ENCODE data around the gene HIP1R. TPM values are rescaled to one million over a fixed set of nuclear protein-coding genes. Genes with fewer than 3 reads are reported as not detected.

HIP1R gene
- total and polyA plus RNA-seq, 2 of the 13 experiments (the other 11 are each of a cell fraction or from before 2014, with no cell fraction given): 18.4 to 25.5 TPM

GRCh38 chr12:122866379-122866778, 31.1 kb downstream of the HIP1R start (continued):
- no peak for TF ChIP-seq LBX2 (CRISPR knock-in tag; IDR thresholded peaks at IDR 0.05; ENCODE audit: borderline replicate concordance)
- no peak for TF ChIP-seq NFAT5 (CRISPR knock-in tag; IDR thresholded peaks at IDR 0.05)
- TF ChIP-seq ZNF792 (CRISPR knock-in tag; IDR thresholded peaks at IDR 0.05): no peak
- TF ChIP-seq CEBPB (IDR thresholded peaks at IDR 0.05; ENCODE audit: borderline replicate concordance, low read depth, low read length): peak; percentile 86
- no peak for TF ChIP-seq MATR3 (CRISPR knock-in tag; IDR thresholded peaks at IDR 0.05)
- no peak for TF ChIP-seq KDM5B (CRISPR knock-in tag; IDR thresholded peaks at IDR 0.05; ENCODE audit: borderline replicate concordance)
- no peak for TF ChIP-seq BRF2 (CRISPR knock-in tag; IDR thresholded peaks at IDR 0.05)
- no peak for TF ChIP-seq TARDBP (CRISPR knock-in tag; IDR thresholded peaks at IDR 0.05)
- TF ChIP-seq, protein P1, sequence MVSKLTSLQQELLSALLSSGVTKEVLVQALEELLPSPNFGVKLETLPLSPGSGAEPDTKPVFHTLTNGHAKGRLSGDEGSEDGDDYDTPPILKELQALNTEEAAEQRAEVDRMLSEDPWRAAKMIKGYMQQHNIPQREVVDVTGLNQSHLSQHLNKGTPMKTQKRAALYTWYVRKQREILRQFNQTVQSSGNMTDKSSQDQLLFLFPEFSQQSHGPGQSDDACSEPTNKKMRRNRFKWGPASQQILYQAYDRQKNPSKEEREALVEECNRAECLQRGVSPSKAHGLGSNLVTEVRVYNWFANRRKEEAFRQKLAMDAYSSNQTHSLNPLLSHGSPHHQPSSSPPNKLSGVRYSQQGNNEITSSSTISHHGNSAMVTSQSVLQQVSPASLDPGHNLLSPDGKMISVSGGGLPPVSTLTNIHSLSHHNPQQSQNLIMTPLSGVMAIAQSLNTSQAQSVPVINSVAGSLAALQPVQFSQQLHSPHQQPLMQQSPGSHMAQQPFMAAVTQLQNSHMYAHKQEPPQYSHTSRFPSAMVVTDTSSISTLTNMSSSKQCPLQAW (CRISPR knock-in tag; IDR thresholded peaks at IDR 0.05): no peak
- no peak for TF ChIP-seq RORA (CRISPR knock-in tag; IDR thresholded peaks at IDR 0.05)
- TF ChIP-seq HNF4A (CRISPR knock-in tag; IDR thresholded peaks at IDR 0.05): peak; percentile 86
- no peak for TF ChIP-seq PCBP1 (IDR thresholded peaks at IDR 0.05; ENCODE audit: borderline replicate concordance, low read depth, low read length)
- no peak for TF ChIP-seq SNAPC5 (CRISPR knock-in tag; IDR thresholded peaks at IDR 0.05; ENCODE audit: borderline replicate concordance)
- TF ChIP-seq SP4 (CRISPR knock-in tag; IDR thresholded peaks at IDR 0.05): no peak
- peak; percentile 72 for TF ChIP-seq BHLHE40 (IDR thresholded peaks at IDR 0.05; ENCODE audit: low read length)
- TF ChIP-seq PHF8 (CRISPR knock-in tag; IDR thresholded peaks at IDR 0.05): no peak
- no peak for TF ChIP-seq CEBPZ (IDR thresholded peaks at IDR 0.05; ENCODE audit: low read length)
- TF ChIP-seq STAT5B (CRISPR knock-in tag; IDR thresholded peaks at IDR 0.05): no peak
- TF ChIP-seq PHF21A (CRISPR knock-in tag; IDR thresholded peaks at IDR 0.05): no peak
- TF ChIP-seq AGO2 (optimal IDR thresholded peaks at IDR 0.05; ENCODE audit: low read depth, low read length): no peak

Measured in HepG2 (cell line).